ENCODE results near the gene FNDC3B.
A peak's percentile ranks its signal among the peaks of the same experiment; 100 is the strongest.

Gene FNDC3B

DNA sequence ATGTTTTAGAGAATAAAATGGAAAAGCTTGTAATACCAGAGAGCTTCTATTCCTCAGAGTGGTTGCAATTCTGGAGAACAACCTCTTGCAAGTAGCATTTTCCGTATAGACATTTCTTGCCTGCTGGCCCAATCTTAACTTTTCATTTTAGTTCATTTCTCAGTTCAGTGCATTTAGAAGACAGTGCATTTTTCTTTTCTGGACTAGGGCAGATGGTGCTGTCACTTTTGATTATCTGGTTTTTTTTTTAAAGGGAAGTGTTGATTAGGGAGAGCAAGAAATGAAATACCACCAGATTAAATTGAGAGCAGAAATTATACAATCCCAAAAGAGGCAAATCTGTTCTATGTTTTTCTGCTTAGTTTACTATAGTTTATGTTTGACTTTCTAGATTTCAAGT lies 236.2 kb downstream of the FNDC3B start:
- TF ChIP-seq, protein P1, sequence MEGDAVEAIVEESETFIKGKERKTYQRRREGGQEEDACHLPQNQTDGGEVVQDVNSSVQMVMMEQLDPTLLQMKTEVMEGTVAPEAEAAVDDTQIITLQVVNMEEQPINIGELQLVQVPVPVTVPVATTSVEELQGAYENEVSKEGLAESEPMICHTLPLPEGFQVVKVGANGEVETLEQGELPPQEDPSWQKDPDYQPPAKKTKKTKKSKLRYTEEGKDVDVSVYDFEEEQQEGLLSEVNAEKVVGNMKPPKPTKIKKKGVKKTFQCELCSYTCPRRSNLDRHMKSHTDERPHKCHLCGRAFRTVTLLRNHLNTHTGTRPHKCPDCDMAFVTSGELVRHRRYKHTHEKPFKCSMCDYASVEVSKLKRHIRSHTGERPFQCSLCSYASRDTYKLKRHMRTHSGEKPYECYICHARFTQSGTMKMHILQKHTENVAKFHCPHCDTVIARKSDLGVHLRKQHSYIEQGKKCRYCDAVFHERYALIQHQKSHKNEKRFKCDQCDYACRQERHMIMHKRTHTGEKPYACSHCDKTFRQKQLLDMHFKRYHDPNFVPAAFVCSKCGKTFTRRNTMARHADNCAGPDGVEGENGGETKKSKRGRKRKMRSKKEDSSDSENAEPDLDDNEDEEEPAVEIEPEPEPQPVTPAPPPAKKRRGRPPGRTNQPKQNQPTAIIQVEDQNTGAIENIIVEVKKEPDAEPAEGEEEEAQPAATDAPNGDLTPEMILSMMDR (IDR thresholded peaks at IDR 0.05), result no peak
- DNase-seq (ENCODE audit: low spot score), result no peak
- H3K27ac ChIP-seq, result no peak overlapping the region

DNA sequence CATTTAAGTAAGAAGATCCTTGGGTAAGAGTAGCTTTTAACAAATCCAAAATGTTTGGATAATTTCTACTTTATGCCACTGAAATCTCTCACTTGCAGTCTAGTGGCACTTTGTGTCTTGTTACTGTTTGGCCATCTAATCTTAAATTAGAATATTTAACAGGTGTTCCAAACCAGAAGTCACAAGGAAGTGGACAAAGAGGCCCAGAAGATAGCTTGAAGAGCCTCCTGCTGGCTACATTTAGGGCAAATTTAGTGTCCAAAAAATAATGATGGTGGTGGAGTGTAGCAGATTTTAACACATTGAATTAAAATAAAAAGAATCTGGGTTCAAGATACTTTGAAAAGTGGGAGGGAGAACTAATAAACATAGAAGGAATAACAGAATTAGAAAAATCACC lies 236.7 kb downstream of the FNDC3B start:
- no peak overlapping the region for H3K4me3 ChIP-seq
- TF ChIP-seq, protein P1 (IDR thresholded peaks at IDR 0.05), result no peak
- no peak overlapping the region for H3K27ac ChIP-seq
- DNase-seq (ENCODE audit: low spot score), result no peak

More for the DNA sequence above, 236.2 kb downstream of the FNDC3B start:
- no peak overlapping the region for H3K4me3 ChIP-seq

DNA sequence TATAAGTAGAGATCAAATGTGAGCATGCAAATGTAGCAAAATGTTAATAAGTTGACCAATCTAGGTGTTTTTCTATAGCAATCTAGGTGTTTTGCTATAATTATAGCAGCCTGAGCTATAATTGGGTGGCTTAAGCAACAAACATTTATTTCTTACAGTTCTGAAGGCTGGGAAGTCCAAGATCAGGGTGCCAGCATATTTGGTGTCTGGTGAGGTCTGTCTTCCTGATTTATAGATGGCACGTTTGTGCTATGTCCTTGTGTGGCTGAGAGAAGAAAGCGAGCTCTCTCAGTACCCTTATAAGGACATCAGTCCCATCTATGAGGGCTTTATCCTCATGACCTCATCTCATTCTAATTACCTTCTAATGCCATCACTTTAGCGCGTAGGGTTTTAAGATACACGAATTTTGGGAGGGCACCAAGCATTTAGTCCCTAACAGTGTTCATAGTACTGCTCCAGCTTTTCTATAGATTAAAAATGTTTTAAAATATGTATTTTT lies 237.8 kb downstream of the FNDC3B start:
- H3K27ac ChIP-seq, result no peak overlapping the region

DNA sequence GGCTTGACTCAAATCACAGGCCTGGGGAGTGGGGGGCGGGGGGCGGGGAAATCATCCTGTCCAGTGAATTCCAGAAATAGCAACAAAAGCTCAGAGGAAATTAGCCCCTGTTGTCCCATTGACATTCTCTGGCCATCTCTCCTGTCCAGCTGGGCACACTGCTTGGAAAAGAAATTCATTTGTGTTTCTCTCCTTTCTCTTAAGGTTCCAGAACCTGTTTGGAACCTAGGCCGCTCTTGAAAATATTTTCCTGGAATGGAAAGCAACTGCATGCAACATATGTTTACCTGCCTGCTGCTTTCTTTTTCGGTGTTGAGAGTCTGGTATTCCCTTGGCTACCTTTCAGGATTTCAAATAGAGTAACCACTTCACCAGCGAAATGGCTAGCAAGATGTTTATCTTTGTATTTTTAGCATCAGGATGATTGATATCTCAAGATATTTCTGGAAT lies 239.8 kb downstream of the FNDC3B start:
- TF ChIP-seq, protein P1 (IDR thresholded peaks at IDR 0.05), result no peak
- Histone ChIP-seq H3K27ac (peak overlapping the region; percentile 13 to 60), H3K4me3 (no peak overlapping the region)
- no peak for DNase-seq (ENCODE audit: low spot score)

More for the DNA sequence above, 237.8 kb downstream of the FNDC3B start:
- no peak for DNase-seq (ENCODE audit: low spot score)
- TF ChIP-seq, protein P1 (IDR thresholded peaks at IDR 0.05), result no peak
- H3K4me3 ChIP-seq, result no peak overlapping the region

DNA sequence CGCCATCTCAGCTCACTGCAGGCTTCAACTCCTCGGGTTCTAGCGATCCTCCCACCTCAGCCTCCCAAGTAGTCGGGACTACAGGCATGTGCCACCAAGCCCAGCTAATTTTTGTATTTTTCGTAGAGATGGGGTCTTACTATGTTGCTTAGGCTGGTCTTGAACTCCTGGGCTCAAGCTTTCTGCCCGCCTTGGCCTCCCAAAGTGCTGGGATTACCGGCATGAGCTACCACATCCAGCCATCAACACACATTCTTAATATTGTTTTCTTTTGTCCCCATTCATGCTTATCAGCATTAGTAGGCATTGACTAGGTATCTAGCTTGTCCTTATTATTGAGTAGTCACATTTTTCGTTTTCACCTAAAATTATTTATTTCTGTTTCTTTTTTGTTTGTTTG lies 240.6 kb downstream of the FNDC3B start:
- Histone ChIP-seq H3K4me3 (no peak overlapping the region), H3K27ac (peak overlapping the region in 1 of 2 donors; percentile 33)
- TF ChIP-seq, protein P1 (IDR thresholded peaks at IDR 0.05), result no peak
- no peak for DNase-seq (ENCODE audit: low spot score)

DNA sequence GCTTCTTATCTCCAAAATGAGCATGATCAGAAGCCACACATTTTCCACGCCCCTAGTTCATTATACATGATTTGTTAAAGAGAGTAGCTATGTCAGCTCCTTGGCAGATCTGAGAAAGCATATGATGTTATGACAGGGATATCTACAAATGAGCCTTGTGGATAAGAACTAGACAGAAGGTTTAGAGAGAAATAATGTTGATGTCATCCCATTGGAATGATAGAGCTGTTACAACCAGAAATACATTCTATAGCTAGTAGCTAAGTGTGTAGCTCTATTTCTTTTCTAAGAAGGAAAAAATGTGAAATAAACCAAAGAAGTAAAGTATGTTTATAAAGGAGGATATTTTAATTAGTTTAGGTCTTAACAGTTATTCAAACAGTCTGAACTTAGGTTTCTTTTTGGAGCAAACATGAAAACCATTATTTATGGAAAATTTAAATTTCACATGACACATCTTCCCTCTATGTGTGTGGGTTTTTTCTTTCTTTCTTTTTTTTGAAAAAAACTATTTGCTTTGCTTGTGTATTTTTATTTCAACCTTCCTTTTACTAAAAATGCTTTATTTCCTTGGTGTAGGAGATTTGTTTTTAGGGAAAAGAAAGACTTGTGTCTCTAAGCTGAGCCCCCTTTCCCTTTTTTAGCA lies 241.2 kb downstream of the FNDC3B start:
- TF ChIP-seq, protein P1 (IDR thresholded peaks at IDR 0.05), result no peak
- H3K27ac ChIP-seq, result no peak overlapping the region
- no peak for DNase-seq (ENCODE audit: low spot score)
- H3K4me3 ChIP-seq, result no peak overlapping the region

DNA sequence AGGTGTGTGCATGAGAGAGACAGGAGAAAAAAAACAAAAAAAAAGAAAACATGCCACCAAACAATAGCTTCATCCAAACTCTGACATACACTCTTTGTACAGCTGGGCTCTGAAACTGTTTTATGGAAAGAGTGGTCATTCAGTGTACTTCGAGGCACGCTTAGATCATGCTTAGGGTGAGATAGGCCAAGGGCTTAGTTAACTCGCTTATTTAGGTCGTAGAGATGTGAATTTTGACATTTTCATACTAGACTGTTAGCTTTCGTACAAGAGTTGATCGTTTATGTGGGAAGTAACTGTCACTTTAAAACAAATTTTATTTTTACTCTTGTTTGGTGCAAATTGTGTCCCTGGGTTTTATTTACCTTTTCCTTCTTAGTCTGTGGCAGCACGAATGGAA lies 242.5 kb downstream of the FNDC3B start:
- TF ChIP-seq, protein P1 (IDR thresholded peaks at IDR 0.05), result no peak
- Histone ChIP-seq H3K27ac (no peak overlapping the region), H3K4me3 (no peak overlapping the region)
- no peak for DNase-seq (ENCODE audit: low spot score)

Measured in coronary artery (tissue), 2 donors.